T-helper 22 cell (primary cell): ENCODE data around the gene FCGR2B.
"Not testable (repeated sequence)": the region's sequence is repeated elsewhere in the genome, so short reads cannot be mapped to it uniquely, and the experiment has no call there.

Experiments used
- DNase-seq: peaks from one replicate; pipeline ENCODE4 v3.0.0-alpha.2; 2020; ENCODE audit warnings: low read depth

The FCGR2B gene

DNA sequence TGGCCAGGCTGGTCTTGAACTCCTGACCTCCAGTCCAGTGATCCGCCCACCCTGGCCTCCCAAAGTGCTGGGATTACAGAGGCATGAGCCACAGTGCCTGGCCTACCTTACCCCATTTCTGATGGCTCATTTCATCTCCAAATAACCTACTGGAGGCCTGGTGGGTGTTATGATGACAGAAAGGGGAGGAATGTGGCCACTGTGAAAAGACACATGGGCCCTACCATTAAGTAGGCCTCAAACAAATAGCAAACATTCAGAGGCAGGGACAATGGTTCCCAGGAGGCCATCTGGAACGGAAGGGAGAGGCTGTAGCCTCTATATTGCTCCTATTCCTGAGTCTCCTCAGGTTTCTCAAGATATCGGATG lies 43.2 kb downstream of the FCGR2B start:
- DNase-seq, result no peak

GRCh38 chr1:161706482-161707347 lies 43.8 kb downstream of the FCGR2B start, which contains the start of gene FCRLA:
TSS of gene FCRLA (plus strand) at chr1:161707229. CDS start at chr1:161707265, 36 bp downstream.
- no peak for DNase-seq

- no peak for DNase-seq
These were observed 44.6 kb downstream of the FCGR2B start for GRCh38 chr1:161707503-161707902.

DNA sequence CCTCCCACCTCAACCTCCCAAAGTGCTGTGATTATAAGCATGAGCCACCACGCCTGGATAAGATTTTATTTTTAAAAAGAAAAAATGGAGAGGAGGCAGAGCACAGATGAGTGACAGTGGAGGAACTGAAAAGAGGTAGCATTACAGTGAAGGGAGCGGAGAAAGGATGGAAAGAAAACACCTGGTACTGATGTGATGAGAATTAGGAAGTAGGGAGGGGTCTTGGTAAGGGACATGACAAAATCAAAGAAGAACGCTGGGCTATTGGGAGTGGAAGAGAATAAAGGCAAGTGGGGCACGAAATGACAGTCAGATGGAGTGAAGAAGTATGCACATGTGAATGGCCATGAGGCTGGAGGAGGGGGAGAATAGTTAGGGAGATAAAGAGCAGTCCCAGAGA lies 46.4 kb downstream of the FCGR2B start:
- no peak for DNase-seq

- DNase-seq, result no peak
These were observed 47.6 kb downstream of the FCGR2B start for GRCh38 chr1:161710560-161710959.

DNA sequence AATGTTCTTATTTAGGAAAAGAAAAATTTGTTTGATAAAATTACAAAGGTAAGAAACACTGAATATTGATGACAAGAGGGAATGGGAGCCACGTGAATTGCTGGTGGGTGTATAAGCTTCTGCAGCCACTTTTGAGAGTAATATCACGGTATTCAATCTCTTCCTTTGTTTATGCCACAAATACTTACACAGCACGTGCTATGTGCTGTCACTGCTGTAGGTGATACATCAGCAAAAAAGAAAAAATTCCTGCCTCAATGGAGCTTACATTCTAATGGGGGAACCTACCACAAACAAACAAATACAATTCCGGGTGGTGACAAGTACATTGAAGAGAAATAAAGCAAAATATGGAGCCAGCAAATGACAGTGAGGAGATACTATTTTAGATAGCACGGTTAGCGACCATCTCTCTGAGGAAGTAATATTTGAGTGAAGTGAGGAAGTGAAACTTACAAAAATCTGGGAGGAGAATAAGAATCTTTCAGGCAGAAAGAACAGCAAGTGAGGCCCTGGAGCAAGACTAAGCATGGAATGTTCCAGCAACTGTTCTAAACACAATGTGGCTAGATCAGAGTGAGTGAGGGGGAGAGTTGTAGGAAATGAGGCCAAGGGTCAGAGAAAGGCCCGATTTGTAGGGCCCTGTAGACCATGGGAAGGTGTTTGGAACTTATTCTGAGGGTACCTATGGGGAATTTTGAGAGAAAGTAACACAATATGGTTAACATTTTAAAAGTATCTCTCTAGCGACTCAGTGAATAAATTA lies 55.8 kb downstream of the FCGR2B start:
- DNase-seq, result no peak

DNA sequence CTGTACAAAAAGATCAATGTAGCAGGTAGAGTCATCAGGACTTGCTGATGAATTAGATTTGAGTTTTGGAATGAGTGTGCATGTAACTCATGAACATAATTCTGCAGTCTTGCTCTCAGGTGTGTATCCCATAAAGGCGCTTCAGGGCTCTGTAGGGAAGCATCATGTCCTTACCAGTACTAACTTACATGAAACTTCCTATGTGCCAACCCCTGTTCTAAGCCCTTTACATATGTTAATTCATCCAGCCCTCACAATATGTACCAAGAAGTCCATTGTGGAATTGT lies 56.3 kb downstream of the FCGR2B start:
- DNase-seq, result no peak

- DNase-seq, result no peak
These were observed 57.5 kb downstream of the FCGR2B start for GRCh38 chr1:161720422-161720821.

DNA sequence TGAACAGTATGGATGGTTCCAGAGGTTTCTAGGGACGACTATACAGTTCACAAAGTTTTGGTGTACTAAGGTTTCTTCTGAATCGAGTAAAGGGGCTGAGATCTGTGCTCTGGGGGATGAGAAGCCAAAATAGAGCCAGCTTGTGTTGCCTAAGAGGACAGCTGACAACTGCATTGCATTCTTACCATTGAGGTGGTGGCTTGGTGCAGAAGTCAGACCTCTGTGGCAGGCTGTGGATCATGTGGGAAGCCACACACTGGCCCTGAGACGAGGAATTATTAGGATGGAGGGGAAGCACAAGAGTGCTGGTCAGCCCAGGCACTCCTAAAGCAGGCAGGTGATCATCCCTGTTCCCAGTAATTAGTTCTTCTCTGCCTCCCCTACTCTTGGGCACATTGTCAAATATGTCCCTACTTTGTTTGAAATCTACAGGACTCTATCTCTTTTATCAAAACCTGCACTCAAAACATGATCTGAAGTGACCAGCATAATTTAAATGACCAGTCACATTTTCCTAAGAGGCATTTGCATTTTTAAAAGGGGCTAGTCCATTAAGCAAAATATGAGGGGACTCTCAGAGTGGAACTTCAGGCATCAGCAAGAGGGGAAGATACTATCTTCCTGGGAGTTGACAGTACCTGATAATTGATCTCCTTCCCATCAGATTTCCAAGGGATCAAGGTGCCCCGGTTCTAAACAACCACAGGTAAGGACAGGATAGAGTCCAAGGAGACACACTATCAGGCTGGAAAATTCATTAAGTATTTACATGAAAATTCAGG lies 58.2 kb downstream of the FCGR2B start, which contains the start of gene FCRLB:
Gene FCRLB, plus strand, starts transcription at position 589 of the 782 bp plus-strand sequence. CDS start 1,129 bp downstream, outside the sequence.
- DNase-seq, result no peak

DNA sequence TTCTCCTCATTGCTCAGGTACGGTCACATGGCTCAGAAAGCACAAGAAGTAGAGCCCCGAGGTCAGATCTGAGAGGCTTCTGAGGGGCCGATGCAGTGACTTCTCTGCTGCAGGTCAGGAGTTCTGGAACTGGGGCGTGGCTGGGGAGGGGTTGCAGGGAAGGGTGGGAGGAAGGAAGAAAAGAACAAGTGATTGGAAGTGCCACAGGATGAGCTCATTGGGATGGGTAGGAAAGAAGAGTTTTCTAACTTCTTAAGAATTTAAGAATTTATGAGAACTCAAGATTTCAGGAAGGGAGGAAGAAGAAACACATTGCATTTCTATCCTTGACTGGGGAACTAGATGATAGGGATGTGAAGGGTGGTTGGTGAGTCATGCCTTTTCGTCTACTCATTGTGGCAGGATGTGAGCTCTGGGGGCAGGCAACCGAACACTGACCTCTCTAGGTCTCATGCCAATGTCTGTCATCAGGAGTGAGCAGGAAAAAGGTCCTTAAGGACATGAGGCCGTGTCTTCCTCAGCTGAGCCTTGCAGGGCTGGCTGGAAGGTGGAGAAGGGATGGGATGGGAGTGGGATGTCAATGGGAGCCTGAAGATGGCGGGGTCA lies 58.9 kb downstream of the FCGR2B start:
- DNase-seq, result no peak

- DNase-seq, result no peak
These were observed 59.5 kb downstream of the FCGR2B start for GRCh38 chr1:161722406-161722805.

GRCh38 chr1:161723459-161724141 lies 60.7 kb downstream of the FCGR2B start:
- no peak for DNase-seq

GRCh38 chr1:161725258-161725907 lies 62.4 kb downstream of the FCGR2B start:
- DNase-seq, result not testable (repeated sequence)

DNA sequence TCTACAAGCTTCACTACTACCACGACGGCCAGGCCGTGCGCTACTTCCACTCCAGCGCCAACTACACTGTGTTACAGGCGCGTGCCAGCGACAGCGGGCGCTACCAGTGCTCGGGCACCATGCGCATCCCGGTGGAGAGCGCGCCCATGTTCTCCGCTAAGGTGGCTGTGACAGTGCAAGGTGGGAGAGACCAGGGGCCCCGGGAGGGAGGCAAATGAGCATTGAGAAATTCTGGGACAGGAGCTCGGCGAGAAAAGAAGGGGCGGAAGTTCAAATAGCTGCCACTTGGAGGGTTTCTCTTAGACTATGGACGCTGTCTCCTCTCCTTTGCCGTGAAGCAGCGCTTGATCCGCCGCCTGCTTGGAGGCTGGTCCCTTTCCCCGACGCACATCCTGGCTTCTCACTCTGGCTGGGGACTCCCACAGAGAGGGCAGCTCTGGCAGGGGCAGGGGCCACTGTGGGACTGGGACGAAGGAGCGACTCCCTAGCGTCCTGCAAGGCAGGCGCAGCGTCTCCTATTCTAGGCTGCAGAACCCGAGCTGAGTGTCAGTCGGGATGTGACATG lies 63.0 kb downstream of the FCGR2B start:
- no peak for DNase-seq

DNA sequence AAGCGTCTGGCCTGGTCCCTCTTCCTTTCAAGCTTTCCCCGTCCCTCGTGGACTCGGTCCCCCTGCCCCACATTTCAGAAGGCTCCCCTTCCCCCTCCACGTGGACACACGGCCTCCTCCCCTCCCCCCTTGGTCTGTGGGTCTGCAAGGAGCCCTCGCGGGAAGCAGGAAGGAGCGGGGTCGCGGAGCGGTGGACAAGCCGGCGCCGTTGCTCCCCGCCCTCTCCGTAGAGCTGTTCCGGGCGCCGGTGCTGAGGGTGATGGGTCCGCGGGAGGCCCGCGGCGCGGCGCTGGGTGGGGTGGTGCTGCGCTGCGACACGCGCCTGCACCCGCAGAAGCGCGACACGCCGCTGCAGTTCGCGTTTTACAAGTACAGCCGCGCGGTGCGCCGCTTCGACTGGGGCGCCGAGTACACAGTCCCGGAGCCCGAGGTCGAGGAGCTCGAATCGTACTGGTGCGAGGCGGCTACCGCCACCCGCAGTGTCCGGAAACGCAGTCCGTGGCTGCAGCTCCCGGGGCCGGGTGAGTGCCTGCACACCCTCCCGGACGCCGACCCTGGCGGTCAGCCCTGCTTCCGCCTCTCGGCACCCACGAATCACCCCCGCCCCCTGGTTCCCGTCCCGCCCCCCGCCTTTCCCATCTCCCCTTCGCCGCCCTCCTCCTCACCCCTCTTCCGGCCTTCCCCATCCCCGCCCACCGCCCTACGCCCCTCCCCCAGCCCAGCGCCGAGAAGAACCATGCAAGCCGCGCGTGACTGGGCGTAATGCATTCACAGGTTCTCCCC lies 63.7 kb downstream of the FCGR2B start:
- DNase-seq, result peak; percentile 53

GRCh38 chr1:161727256-161727924 lies 64.4 kb downstream of the FCGR2B start:
- DNase-seq, result no peak
